ENCODE measurements around the gene IMMP2L. TPM values are rescaled to one million over a fixed set of nuclear protein-coding genes. Genes with fewer than 3 reads are reported as not detected.
"Not testable (repeated sequence)": the region's sequence is repeated elsewhere in the genome, so short reads cannot be mapped to it uniquely, and the experiment has no call there.

The IMMP2L gene
- 10 to 100 TPM; 10.5 to 20.1 (median 14.1) TPM for polyA plus RNA-seq
- long read RNA-seq, donor 1, partial matches to known transcripts: 15 of 15 reads
- long read RNA-seq, donor 1, other reads (novel, unspliced or antisense): 0 of 15 reads
- long read RNA-seq, donor 2: 0 reads
- long read RNA-seq, donor 3: 0 reads
- long read RNA-seq, donor 4: 0 reads
- long read RNA-seq, donor 5, partial matches to known transcripts: 9 of 9 reads
- long read RNA-seq, donor 5, other reads (novel, unspliced or antisense): 0 of 9 reads
- long read RNA-seq, donor 6: 0 reads
- long read RNA-seq, donor 7, partial matches to known transcripts: 19 of 19 reads
- long read RNA-seq, donor 7, other reads (novel, unspliced or antisense): 0 of 19 reads
- long read RNA-seq, donor 8: 0 reads
- long read RNA-seq, donor 9, partial matches to known transcripts: 9 of 9 reads
- long read RNA-seq, donor 9, other reads (novel, unspliced or antisense): 0 of 9 reads
- long read RNA-seq, donor 10, partial matches to known transcripts: 11 of 11 reads
- long read RNA-seq, donor 10, other reads (novel, unspliced or antisense): 0 of 11 reads

DNA sequence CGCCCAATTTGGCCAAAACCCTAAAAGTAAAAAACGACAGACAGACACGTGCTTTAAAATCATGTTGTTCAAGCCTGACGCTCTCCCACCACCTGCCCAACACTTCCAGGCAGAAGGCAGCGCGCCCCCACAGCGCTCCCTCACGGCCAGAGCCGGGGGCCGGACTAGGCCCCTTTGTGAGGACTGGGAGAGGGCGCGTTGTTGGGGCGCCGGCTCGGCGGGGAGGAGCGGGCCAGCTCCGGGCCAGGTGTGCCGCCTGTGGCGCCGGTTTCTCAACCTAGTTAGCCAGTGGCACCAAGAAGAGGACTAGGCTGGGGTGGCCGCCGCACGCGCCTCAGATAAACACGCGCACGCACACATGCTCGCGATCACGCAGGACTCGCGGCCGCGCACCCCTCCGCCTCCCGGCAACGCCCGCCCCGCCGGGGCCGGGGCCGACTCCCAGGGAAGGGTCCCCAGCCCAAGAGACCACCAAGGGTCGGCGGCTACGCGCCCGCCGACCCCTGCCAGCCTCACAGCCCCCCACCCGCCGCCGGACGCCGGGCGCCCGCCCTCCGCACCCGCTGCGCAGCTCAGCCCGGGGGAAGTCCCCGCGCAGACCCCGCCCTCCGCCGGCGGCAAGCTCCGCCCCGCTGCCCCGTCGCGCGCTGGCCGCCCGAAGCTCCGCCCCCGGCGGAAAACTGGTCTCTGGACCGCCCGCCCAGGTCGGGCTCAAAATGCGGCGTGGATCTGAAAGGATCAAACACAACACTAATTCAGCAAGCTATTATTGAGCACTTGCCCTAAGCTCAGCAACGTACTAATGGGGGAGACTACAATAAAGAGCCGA, at the start of gene IMMP2L:
IMMP2L (minus strand) TSS at position 589 of the 829 bp plus-strand sequence.
- FAIRE-seq (no peak), DNase-seq (peak; percentile 88 to 96)
- Histone ChIP-seq H3K36me3 (ENCODE audit: control insufficient read depth in 3 of 3, insufficient read depth in 2 of 3, low read depth in 1 of 3, low read length in 3 of 3) (peaks cover 0 to 6% (median 2%) of the 10 kb centered on the region in 3 donors), H3K4me1 (ENCODE audit: control insufficient read depth in 3 of 3, insufficient read depth in 2 of 3, low read depth in 1 of 3, low read length in 2 of 3) (peaks cover 0 to 6% (median 3%) of the 10 kb centered on the region in 3 donors), H3K4me3 (ENCODE audit: low read depth in 1 of 3, low read length in 3 of 3) (peak within 1 kb of the TSS; percentile 62 to 82 (median 77)), H3K27ac (ENCODE audit: low read depth in 1 of 3, low read length in 2 of 3) (peak within 1 kb of the TSS; percentile 65 to 83 (median 70)), H3K27me3 (ENCODE audit: control insufficient read depth in 3 of 3, insufficient read depth in 3 of 3, low read length in 3 of 3) (no peaks in the 10 kb centered on the region), H3K9me3 (ENCODE audit: control insufficient read depth in 2 of 2, insufficient read depth in 1 of 2, low read depth in 1 of 2, low read length in 1 of 2) (no peaks in the 10 kb centered on the region)
- WGBS, 3 donors: 0 to 1% (median 1%) methylated on average over 67 to 84 of the region's 84 CpGs

GRCh38 chr7:111609483-111610254, 47.4 kb upstream of the IMMP2L start:
- not testable (repeated sequence) for H3K4me1 ChIP-seq (ENCODE audit: control insufficient read depth in 3 of 3, insufficient read depth in 2 of 3, low read depth in 1 of 3, low read length in 2 of 3); H3K36me3 ChIP-seq (ENCODE audit: control insufficient read depth in 3 of 3, insufficient read depth in 2 of 3, low read depth in 1 of 3, low read length in 3 of 3); H3K4me3 ChIP-seq (ENCODE audit: low read depth in 1 of 3, low read length in 3 of 3); DNase-seq; H3K27me3 ChIP-seq (ENCODE audit: control insufficient read depth in 3 of 3, insufficient read depth in 3 of 3, low read length in 3 of 3); H3K9me3 ChIP-seq (ENCODE audit: control insufficient read depth in 2 of 2, insufficient read depth in 1 of 2, low read depth in 1 of 2, low read length in 1 of 2); FAIRE-seq; H3K27ac ChIP-seq (ENCODE audit: low read depth in 1 of 3, low read length in 2 of 3)
- WGBS, 3 donors: 94 to 96% (median 95%) methylated on average over 28 to 53 of the region's 58 CpGs

DNA sequence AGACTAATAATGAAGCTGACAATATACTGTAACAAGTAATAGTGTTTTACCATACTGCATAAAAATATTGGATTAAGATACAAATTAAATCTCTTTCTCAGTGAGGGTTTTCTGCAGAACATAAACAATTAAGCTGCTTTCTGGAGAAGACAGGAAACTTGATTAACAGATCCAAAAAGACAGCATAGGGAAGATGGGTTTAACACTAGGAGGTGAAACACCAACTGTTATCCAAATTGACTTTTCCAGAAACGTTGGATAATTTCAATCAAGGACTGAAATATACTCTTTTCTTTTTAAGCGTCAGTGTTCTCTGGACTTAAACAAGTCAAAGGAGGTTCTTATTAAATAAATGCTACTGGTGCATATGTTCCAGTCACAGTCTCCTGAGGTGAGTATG, 45.3 kb upstream of the IMMP2L start:
- peaks cover 0 to 3% of the 10 kb centered on the region in 2 donors for H3K9me3 ChIP-seq (ENCODE audit: control insufficient read depth in 2 of 2, insufficient read depth in 1 of 2, low read depth in 1 of 2, low read length in 1 of 2)
- no peak overlapping the region for H3K4me3 ChIP-seq (ENCODE audit: low read depth in 1 of 3, low read length in 3 of 3)
- DNase-seq (no peak), FAIRE-seq (no peak)
- no peaks in the 10 kb centered on the region for H3K27me3 ChIP-seq (ENCODE audit: control insufficient read depth in 3 of 3, insufficient read depth in 3 of 3, low read length in 3 of 3)
- no peaks in the 10 kb centered on the region for H3K4me1 ChIP-seq (ENCODE audit: control insufficient read depth in 3 of 3, insufficient read depth in 2 of 3, low read depth in 1 of 3, low read length in 2 of 3)
- no peak overlapping the region for H3K27ac ChIP-seq (ENCODE audit: low read depth in 1 of 3, low read length in 2 of 3)
- H3K36me3 ChIP-seq (ENCODE audit: control insufficient read depth in 3 of 3, insufficient read depth in 2 of 3, low read depth in 1 of 3, low read length in 3 of 3): no peaks in the 10 kb centered on the region
- 70 to 77% (median 72%) methylated on average over 2 of the region's 2 CpGs for WGBS, 3 donors

- Histone ChIP-seq H3K27ac (ENCODE audit: low read depth in 1 of 3, low read length in 2 of 3) (no peak overlapping the region), H3K27me3 (ENCODE audit: control insufficient read depth in 3 of 3, insufficient read depth in 3 of 3, low read length in 3 of 3) (no peaks in the 10 kb centered on the region), H3K4me1 (ENCODE audit: control insufficient read depth in 3 of 3, insufficient read depth in 2 of 3, low read depth in 1 of 3, low read length in 2 of 3) (no peaks in the 10 kb centered on the region), H3K9me3 (ENCODE audit: control insufficient read depth in 2 of 2, insufficient read depth in 1 of 2, low read depth in 1 of 2, low read length in 1 of 2) (peaks cover 0 to 3% of the 10 kb centered on the region in 2 donors), H3K36me3 (ENCODE audit: control insufficient read depth in 3 of 3, insufficient read depth in 2 of 3, low read depth in 1 of 3, low read length in 3 of 3) (no peaks in the 10 kb centered on the region), H3K4me3 (ENCODE audit: low read depth in 1 of 3, low read length in 3 of 3) (no peak overlapping the region)
- FAIRE-seq: no peak
- no peak for DNase-seq
- 44 to 73% (median 59%) methylated on average over 1 of the region's 1 CpG for WGBS, 3 donors
Observed at GRCh38 chr7:111605246-111605645, 43.0 kb upstream of the IMMP2L start.

- Histone ChIP-seq H3K27ac (ENCODE audit: low read depth in 1 of 3, low read length in 2 of 3) (no peak overlapping the region), H3K36me3 (ENCODE audit: control insufficient read depth in 3 of 3, insufficient read depth in 2 of 3, low read depth in 1 of 3, low read length in 3 of 3) (no peaks in the 10 kb centered on the region), H3K4me3 (ENCODE audit: low read depth in 1 of 3, low read length in 3 of 3) (no peak overlapping the region), H3K9me3 (ENCODE audit: control insufficient read depth in 2 of 2, insufficient read depth in 1 of 2, low read depth in 1 of 2, low read length in 1 of 2) (peaks cover 0 to 7% of the 10 kb centered on the region in 2 donors), H3K4me1 (ENCODE audit: control insufficient read depth in 3 of 3, insufficient read depth in 2 of 3, low read depth in 1 of 3, low read length in 2 of 3) (no peaks in the 10 kb centered on the region), H3K27me3 (ENCODE audit: control insufficient read depth in 3 of 3, insufficient read depth in 3 of 3, low read length in 3 of 3) (no peaks in the 10 kb centered on the region)
- 89 to 97% (median 95%) methylated on average over 1 of the region's 1 CpG for WGBS, 3 donors
- FAIRE-seq: no peak
- DNase-seq: no peak
Observed at GRCh38 chr7:111600091-111600490, 37.8 kb upstream of the IMMP2L start.

DNA sequence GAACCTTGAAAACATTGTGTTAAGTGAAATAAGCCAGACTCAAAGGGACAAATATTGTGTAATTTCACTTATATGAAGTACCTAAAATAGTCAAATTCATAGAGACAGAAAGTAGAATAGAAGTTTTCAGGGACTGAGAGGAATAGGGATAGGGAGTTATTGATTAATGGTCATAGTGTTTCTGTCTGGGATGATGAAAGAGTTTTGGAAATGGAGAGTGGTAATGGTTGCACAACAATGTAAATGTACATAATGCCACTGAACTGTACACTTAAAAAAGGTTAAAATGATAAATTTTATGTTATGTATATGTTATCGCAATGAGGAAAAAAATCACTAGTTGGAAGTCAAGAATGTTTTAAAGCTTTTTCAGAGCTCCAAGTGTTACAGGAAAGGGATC, 33.5 kb upstream of the IMMP2L start:
- no peak for DNase-seq
- no peak overlapping the region for H3K27ac ChIP-seq (ENCODE audit: low read depth in 1 of 3, low read length in 2 of 3)
- H3K36me3 ChIP-seq (ENCODE audit: control insufficient read depth in 3 of 3, insufficient read depth in 2 of 3, low read depth in 1 of 3, low read length in 3 of 3): no peaks in the 10 kb centered on the region
- no peaks in the 10 kb centered on the region for H3K4me1 ChIP-seq (ENCODE audit: control insufficient read depth in 3 of 3, insufficient read depth in 2 of 3, low read depth in 1 of 3, low read length in 2 of 3)
- no peaks in the 10 kb centered on the region for H3K27me3 ChIP-seq (ENCODE audit: control insufficient read depth in 3 of 3, insufficient read depth in 3 of 3, low read length in 3 of 3)
- WGBS, 3 donors: 97 to 100% (median 99%) methylated on average over 1 of the region's 1 CpG
- H3K4me3 ChIP-seq (ENCODE audit: low read depth in 1 of 3, low read length in 3 of 3): no peak overlapping the region
- FAIRE-seq: no peak
- peaks cover 0 to 7% of the 10 kb centered on the region in 2 donors for H3K9me3 ChIP-seq (ENCODE audit: control insufficient read depth in 2 of 2, insufficient read depth in 1 of 2, low read depth in 1 of 2, low read length in 1 of 2)

- DNase-seq (no peak), FAIRE-seq (no peak)
- Histone ChIP-seq H3K27ac (ENCODE audit: low read depth in 1 of 3, low read length in 2 of 3) (no peak overlapping the region), H3K4me1 (ENCODE audit: control insufficient read depth in 3 of 3, insufficient read depth in 2 of 3, low read depth in 1 of 3, low read length in 2 of 3) (no peaks in the 10 kb centered on the region), H3K36me3 (ENCODE audit: control insufficient read depth in 3 of 3, insufficient read depth in 2 of 3, low read depth in 1 of 3, low read length in 3 of 3) (no peaks in the 10 kb centered on the region), H3K27me3 (ENCODE audit: control insufficient read depth in 3 of 3, insufficient read depth in 3 of 3, low read length in 3 of 3) (no peaks in the 10 kb centered on the region), H3K9me3 (ENCODE audit: control insufficient read depth in 2 of 2, insufficient read depth in 1 of 2, low read depth in 1 of 2, low read length in 1 of 2) (peaks cover 0 to 7% of the 10 kb centered on the region in 2 donors), H3K4me3 (ENCODE audit: low read depth in 1 of 3, low read length in 3 of 3) (no peak overlapping the region)
- WGBS, 3 donors: 43 to 52% (median 50%) methylated on average over 2 of the region's 2 CpGs
Observed at GRCh38 chr7:111594602-111595001, 32.3 kb upstream of the IMMP2L start.

- Histone ChIP-seq H3K9me3 (ENCODE audit: control insufficient read depth in 2 of 2, insufficient read depth in 1 of 2, low read depth in 1 of 2, low read length in 1 of 2) (peaks cover 0 to 7% of the 10 kb centered on the region in 2 donors), H3K4me1 (ENCODE audit: control insufficient read depth in 3 of 3, insufficient read depth in 2 of 3, low read depth in 1 of 3, low read length in 2 of 3) (no peaks in the 10 kb centered on the region), H3K27me3 (ENCODE audit: control insufficient read depth in 3 of 3, insufficient read depth in 3 of 3, low read length in 3 of 3) (no peaks in the 10 kb centered on the region), H3K4me3 (ENCODE audit: low read depth in 1 of 3, low read length in 3 of 3) (no peak overlapping the region), H3K36me3 (ENCODE audit: control insufficient read depth in 3 of 3, insufficient read depth in 2 of 3, low read depth in 1 of 3, low read length in 3 of 3) (no peaks in the 10 kb centered on the region), H3K27ac (ENCODE audit: low read depth in 1 of 3, low read length in 2 of 3) (no peak overlapping the region)
- 9 to 39% (median 14%) methylated on average over 2 of the region's 2 CpGs for WGBS, 3 donors
- DNase-seq (peak; percentile 60 to 62), FAIRE-seq (no peak)
Observed at GRCh38 chr7:111593343-111593742, 31.1 kb upstream of the IMMP2L start.

Data from small intestine (tissue), 16 donors.